HG03039 (cell line): ENCODE results near the gene SP110.
"Not testable (repeated sequence)": the region's sequence is repeated elsewhere in the genome, so short reads cannot be mapped to it uniquely, and the experiment has no call there.

Source experiments
- ATAC-seq: cut with Tn5 transposase; IDR thresholded peaks from one replicate; pipeline ENCODE4 v1.9.1; 2021; ENCODE audit warnings: mild to moderate bottlenecking, moderate library complexity; ENCODE audit not compliant: unreplicated experiment

SP110 gene

GRCh38 chr2:230129343-230129742, 90.4 kb downstream of the SP110 start:
- ATAC-seq: no peak

- ATAC-seq: no peak
Observed at GRCh38 chr2:230128623-230129342, 91.0 kb downstream of the SP110 start.

DNA sequence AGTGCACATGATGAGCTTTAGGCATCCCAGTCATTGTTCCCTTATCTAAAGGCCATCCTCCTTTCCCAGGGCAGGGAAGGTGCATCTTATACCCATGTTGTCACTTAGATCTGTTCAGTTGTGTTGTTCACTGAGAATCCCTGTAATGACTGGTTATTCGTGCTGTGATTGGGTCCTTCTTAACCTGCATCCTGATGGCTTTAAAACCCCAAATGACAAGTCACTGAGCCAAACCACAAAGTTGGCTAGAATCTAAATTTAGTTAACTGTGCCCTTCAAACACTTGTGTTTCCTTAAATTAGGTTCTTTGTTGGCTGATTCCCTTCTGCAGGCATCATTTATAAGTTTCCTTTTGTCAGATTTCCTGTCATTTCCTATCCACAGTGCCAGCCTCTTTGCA, 92.6 kb downstream of the SP110 start:
- no peak for ATAC-seq

DNA sequence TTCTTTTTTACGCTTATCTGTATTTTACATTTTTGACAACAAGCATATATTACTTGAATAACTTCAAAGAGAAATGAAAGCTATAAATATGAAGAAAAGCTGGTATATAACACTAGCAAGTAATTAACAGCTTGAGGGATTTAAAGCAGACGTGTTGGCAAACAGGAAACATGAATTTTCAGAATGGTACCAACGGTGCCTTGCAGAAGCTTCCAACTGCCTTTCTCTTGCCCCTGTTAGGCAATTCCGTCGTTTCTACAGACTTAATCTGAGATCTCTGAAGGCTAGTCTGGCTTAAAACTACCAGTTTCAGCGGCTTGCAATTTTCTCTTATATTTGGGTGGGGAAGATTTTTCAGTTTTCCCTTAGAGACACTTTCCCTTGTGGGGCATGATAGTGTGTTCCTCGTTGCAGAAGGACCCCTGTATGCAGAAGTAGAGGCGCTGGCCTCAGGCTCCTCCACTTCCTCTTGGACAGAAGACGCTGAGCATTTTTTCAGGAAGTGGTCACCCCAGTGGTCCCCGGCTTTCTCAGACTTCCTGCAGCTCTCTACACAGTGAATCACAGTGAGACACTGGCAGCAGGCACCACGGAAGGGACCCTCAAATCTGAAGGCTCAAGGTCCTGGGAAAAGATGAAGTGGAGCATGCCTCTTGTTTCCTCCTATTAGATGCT, 94.9 kb downstream of the SP110 start:
- no peak for ATAC-seq

- no peak for ATAC-seq
Observed at GRCh38 chr2:230124235-230124634, 95.5 kb downstream of the SP110 start.

- not testable (repeated sequence) for ATAC-seq
Observed at GRCh38 chr2:230120376-230120775, 99.4 kb downstream of the SP110 start.

- ATAC-seq: not testable (repeated sequence)
Observed at GRCh38 chr2:230119827-230120226, 100.0 kb downstream of the SP110 start.
